ENCODE results near the gene LPIN1.
"Not testable (repeated sequence)": the region's sequence is repeated elsewhere in the genome, so short reads cannot be mapped to it uniquely, and the experiment has no call there.

Gene LPIN1

DNA sequence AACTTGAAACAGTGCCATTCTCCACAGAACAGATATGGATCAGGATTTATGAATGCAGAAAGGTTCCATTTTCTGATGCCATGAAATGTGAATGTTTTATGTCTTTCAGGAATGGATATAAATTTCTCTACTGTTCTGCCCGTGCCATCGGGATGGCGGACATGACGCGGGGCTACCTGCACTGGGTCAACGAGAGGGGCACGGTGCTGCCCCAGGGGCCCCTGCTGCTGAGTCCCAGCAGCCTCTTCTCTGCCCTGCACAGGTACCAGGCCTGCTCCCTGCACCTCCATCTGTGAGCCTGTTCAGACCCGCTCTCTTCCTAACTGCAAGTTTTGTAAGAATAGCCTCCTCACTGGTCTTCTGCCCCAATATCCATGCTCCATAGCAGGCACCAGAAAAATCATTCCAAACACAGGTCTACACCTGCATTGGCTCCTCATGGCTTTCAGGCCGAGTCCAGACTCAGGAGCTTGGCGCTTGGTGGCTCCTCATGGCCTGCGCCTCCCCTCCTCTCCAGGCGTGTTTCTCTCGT, 68.6 kb downstream of the LPIN1 start:
- H3K4me1 ChIP-seq (ENCODE audit: control insufficient read depth, insufficient read depth, low read length), result no peaks in the 10 kb centered on the region
- no peak overlapping the region for H3K27ac ChIP-seq (ENCODE audit: low read depth, low read length)
- H3K9ac ChIP-seq (ENCODE audit: low read depth, low read length), result no peak overlapping the region
- peaks cover 13% of the 10 kb centered on the region for H3K36me3 ChIP-seq (ENCODE audit: control insufficient read depth, insufficient read depth, low read length)
- H3K27me3 ChIP-seq (ENCODE audit: control insufficient read depth, insufficient read depth, low read length), result no peaks in the 10 kb centered on the region
- H3K9me3 ChIP-seq (ENCODE audit: control insufficient read depth, insufficient read depth, low read length), result no peaks in the 10 kb centered on the region
- H3K4me3 ChIP-seq (ENCODE audit: low read depth, low read length), result no peak overlapping the region

DNA sequence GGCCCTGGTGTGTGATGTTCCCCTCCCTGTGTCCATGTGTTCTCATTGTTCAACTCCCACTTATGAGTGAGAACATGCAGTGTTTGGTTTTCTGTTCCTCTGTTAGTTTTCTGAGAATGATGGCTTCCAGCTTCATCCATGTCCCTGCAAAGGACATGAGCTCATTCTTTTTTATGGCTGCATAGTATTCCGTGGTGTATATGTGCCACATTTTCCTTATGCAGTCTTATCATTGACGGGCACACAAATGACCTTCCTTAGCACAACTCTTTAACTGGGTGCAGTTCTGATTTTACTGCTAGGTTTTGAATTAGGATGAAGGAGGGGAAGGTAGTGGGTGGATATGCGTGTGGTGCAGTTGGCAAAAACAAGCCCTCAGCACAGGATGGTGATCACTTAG, 70.5 kb downstream of the LPIN1 start:
- H3K36me3 ChIP-seq (ENCODE audit: control insufficient read depth, insufficient read depth, low read length), result peaks cover 13% of the 10 kb centered on the region
- not testable (repeated sequence) for H3K4me3 ChIP-seq (ENCODE audit: low read depth, low read length); H3K4me1 ChIP-seq (ENCODE audit: control insufficient read depth, insufficient read depth, low read length); H3K9ac ChIP-seq (ENCODE audit: low read depth, low read length); H3K27ac ChIP-seq (ENCODE audit: low read depth, low read length); H3K27me3 ChIP-seq (ENCODE audit: control insufficient read depth, insufficient read depth, low read length); H3K9me3 ChIP-seq (ENCODE audit: control insufficient read depth, insufficient read depth, low read length)

DNA sequence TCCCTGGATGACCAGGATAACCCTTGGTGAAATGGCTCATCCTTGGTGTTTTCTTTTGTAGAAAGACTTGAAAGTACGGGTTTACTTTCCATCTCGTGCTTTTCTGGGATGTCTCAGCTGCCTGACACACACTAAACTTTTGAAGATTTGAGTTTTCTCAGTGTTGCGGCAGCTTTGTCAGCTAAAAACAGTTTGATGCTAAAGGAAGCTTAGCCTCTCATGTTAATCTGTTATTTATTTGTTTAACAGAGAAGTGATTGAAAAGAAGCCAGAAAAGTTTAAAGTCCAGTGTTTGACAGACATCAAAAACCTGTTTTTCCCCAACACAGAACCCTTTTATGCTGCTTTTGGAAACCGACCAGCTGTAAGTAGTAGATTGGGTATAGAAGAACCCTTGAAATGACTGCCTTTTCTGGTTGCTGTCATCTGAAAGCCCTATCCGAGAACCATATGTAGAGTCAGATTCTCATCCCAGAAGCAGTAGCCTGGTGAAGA, 72.8 kb downstream of the LPIN1 start:
- Histone ChIP-seq H3K4me1 (ENCODE audit: control insufficient read depth, insufficient read depth, low read length) (0 out of 2 replicates have a peak, but pooled peaks cover 3% of the 10 kb centered on the region), H3K9ac (ENCODE audit: low read depth, low read length) (no peak overlapping the region), H3K27me3 (ENCODE audit: control insufficient read depth, insufficient read depth, low read length) (no peaks in the 10 kb centered on the region), H3K36me3 (ENCODE audit: control insufficient read depth, insufficient read depth, low read length) (peaks cover 13% of the 10 kb centered on the region), H3K9me3 (ENCODE audit: control insufficient read depth, insufficient read depth, low read length) (no peaks in the 10 kb centered on the region), H3K4me3 (ENCODE audit: low read depth, low read length) (no peak overlapping the region), H3K27ac (ENCODE audit: low read depth, low read length) (no peak overlapping the region)

DNA sequence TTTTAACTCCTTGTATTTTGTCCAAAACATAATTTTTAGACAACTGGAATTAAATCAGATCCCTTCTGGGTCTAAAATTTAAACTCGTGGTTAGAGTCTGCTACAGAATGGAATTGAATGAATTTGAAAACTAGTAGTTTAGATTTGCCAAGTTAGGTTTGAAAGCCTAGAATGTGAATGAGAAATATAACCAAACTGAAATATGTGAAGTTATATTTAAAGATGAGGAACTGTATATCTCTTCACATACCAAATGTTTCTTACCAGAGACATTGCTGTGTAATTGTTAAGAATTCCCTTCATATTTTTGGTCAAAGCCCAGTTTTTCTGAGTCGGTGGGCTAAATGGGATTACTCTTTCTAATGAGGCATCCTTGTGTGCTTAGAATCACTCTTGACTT, 74.2 kb downstream of the LPIN1 start:
- H3K4me3 ChIP-seq (ENCODE audit: low read depth, low read length), result no peak overlapping the region
- no peaks in the 10 kb centered on the region for H3K27me3 ChIP-seq (ENCODE audit: control insufficient read depth, insufficient read depth, low read length)
- H3K9ac ChIP-seq (ENCODE audit: low read depth, low read length), result no peak overlapping the region
- 0 out of 2 replicates have a peak, but pooled peaks cover 3% of the 10 kb centered on the region for H3K4me1 ChIP-seq (ENCODE audit: control insufficient read depth, insufficient read depth, low read length)
- H3K36me3 ChIP-seq (ENCODE audit: control insufficient read depth, insufficient read depth, low read length), result peaks cover 9% of the 10 kb centered on the region
- H3K9me3 ChIP-seq (ENCODE audit: control insufficient read depth, insufficient read depth, low read length), result no peaks in the 10 kb centered on the region
- H3K27ac ChIP-seq (ENCODE audit: low read depth, low read length), result no peak overlapping the region

DNA sequence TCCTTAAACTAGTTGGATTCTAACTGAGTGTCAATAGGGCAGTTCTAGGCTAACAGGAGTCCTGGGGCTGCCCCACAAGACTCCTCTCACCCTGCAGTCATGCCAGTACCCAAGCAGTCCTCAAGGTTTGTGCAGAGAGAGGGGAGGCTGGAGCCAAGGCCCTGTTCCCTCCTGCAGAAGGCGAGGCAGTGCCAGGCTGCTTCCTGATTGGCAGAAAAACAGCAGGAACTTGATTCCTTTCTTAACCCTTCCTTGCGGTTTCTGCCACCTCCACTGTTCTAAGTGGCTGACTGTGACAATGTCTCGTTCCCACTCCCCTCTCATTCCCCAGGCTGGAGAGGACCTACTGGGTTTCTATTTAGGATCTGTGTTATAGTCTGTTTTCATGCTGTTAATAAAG, 75.3 kb downstream of the LPIN1 start:
- H3K36me3 ChIP-seq (ENCODE audit: control insufficient read depth, insufficient read depth, low read length), result peaks cover 7% of the 10 kb centered on the region; the same call in 1 of the 2 replicates
- H3K27me3 ChIP-seq (ENCODE audit: control insufficient read depth, insufficient read depth, low read length), result no peaks in the 10 kb centered on the region
- no peaks in the 10 kb centered on the region for H3K9me3 ChIP-seq (ENCODE audit: control insufficient read depth, insufficient read depth, low read length)
- 0 out of 2 replicates have a peak, but pooled peaks cover 3% of the 10 kb centered on the region for H3K4me1 ChIP-seq (ENCODE audit: control insufficient read depth, insufficient read depth, low read length)
- no peak overlapping the region for H3K4me3 ChIP-seq (ENCODE audit: low read depth, low read length)
- H3K9ac ChIP-seq (ENCODE audit: low read depth, low read length), result no peak overlapping the region
- H3K27ac ChIP-seq (ENCODE audit: low read depth, low read length), result no peak overlapping the region

DNA sequence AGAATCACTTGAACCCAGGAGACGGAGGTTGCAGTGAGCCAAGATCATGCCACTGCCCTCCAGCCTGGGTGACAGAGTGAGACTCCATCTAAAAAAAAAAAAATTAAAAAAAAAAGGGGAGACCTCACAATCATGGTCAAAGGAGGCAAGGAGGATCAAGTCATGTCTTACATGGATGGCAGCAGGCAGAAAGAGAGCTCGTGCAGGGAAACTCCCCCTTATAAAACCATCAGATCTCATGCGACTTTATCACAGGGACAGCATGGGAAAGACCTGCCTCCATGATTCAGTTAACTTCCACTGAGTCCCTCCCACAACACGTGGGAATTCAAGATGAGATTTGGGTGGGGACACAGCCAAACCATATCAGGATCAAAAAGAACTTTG, 75.9 kb downstream of the LPIN1 start:
- H3K9ac ChIP-seq (ENCODE audit: low read depth, low read length); H3K27me3 ChIP-seq (ENCODE audit: control insufficient read depth, insufficient read depth, low read length); H3K4me1 ChIP-seq (ENCODE audit: control insufficient read depth, insufficient read depth, low read length); H3K9me3 ChIP-seq (ENCODE audit: control insufficient read depth, insufficient read depth, low read length); H3K4me3 ChIP-seq (ENCODE audit: low read depth, low read length); H3K27ac ChIP-seq (ENCODE audit: low read depth, low read length); H3K36me3 ChIP-seq (ENCODE audit: control insufficient read depth, insufficient read depth, low read length): not testable (repeated sequence)

DNA sequence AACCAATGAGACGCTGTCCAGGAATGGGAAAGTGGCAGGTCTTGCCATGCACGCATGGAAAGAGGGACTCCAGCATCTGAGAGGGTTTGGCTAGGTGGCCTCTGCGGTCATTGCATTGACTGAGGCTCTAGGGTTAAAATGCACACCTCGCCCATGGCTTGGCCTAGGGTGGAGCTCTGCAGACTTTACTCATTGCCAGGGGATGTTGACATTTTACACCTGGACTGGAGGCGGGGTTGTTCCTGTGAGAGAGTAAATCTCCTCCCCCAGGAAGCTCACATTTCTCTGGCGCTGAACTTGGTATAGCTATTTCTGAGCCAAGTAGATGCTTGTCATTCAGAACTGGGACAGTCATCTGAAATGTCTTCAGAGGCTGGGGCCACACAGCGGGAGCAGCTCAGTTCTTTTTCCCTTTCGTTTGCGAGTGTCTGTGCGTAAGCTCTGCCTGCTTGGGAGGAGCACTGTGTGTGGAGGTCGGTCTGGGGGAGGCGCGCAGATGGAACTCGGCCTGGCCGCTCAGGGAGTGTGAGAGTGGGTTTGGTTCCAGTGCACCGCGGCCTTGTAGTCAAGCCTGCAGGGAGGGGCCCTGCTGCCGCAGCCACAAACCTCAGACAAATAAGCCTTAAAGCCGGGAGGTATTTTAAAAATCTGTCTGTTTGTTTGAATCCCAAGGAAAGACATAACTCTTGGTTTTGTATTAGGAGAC, 76.5 kb downstream of the LPIN1 start:
- H3K4me1 ChIP-seq (ENCODE audit: control insufficient read depth, insufficient read depth, low read length), result 0 out of 2 replicates have a peak, but pooled peaks cover 3% of the 10 kb centered on the region
- H3K27me3 ChIP-seq (ENCODE audit: control insufficient read depth, insufficient read depth, low read length), result no peaks in the 10 kb centered on the region

DNA sequence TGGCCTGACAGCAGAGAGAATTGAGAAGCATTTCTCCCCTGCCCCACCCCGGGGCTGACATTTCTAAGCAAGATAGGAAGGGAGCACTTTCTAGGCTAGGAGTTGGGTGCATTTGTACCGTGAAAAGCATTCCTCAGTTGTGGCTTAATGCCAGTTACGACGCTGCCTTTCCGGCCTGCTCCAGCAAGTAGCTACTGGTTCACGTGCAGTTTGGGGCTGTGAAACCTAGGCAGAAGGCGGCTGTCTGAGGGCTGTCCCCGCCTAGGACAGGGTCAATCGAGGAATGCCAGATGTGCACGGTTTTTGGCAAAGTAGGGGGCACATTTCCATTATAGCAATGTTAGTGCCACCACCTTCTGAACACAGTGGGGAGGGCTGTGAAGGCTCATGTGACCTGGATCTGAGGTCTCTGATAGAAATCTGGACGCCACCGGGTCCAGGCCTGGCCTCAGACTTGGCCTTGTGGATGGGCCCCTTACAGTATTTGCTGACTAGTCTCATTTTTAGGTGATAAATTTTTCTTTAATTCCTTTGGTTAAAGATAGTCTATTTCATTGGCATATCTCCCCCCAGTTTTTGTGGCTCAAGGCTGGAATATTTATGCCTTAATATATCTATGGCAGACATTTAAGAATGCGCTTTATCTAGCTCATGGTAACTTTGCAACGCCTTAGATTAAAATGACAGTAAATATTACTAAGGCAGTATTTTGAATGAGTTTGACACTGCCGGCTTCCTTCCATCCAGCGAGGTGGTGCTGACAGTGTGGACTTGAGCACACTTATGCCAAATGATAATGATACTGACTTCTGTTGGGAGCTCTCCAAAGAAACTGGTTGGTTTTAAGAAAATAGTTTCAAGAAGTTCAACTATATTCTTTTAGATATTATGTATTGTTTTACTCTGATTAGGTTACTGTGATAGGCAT, 78.7 kb downstream of the LPIN1 start:
- H3K9me3 ChIP-seq (ENCODE audit: control insufficient read depth, insufficient read depth, low read length), result no peaks in the 10 kb centered on the region
- peaks cover 12% of the 10 kb centered on the region for H3K4me1 ChIP-seq (ENCODE audit: control insufficient read depth, insufficient read depth, low read length)
- no peak overlapping the region for H3K4me3 ChIP-seq (ENCODE audit: low read depth, low read length)
- H3K27ac ChIP-seq (ENCODE audit: low read depth, low read length), result no peak overlapping the region
- H3K36me3 ChIP-seq (ENCODE audit: control insufficient read depth, insufficient read depth, low read length), result 0 out of 2 replicates have a peak, but pooled peaks cover 4% of the 10 kb centered on the region
- no peaks in the 10 kb centered on the region for H3K27me3 ChIP-seq (ENCODE audit: control insufficient read depth, insufficient read depth, low read length)
- H3K9ac ChIP-seq (ENCODE audit: low read depth, low read length), result no peak overlapping the region

More for the DNA sequence above, 76.5 kb downstream of the LPIN1 start:
- no peaks in the 10 kb centered on the region for H3K9me3 ChIP-seq (ENCODE audit: control insufficient read depth, insufficient read depth, low read length)
- no peak overlapping the region for H3K9ac ChIP-seq (ENCODE audit: low read depth, low read length)
- H3K4me3 ChIP-seq (ENCODE audit: low read depth, low read length), result no peak overlapping the region
- 0 out of 2 replicates have a peak, but pooled peaks cover 4% of the 10 kb centered on the region for H3K36me3 ChIP-seq (ENCODE audit: control insufficient read depth, insufficient read depth, low read length)
- no peak overlapping the region for H3K27ac ChIP-seq (ENCODE audit: low read depth, low read length)

DNA sequence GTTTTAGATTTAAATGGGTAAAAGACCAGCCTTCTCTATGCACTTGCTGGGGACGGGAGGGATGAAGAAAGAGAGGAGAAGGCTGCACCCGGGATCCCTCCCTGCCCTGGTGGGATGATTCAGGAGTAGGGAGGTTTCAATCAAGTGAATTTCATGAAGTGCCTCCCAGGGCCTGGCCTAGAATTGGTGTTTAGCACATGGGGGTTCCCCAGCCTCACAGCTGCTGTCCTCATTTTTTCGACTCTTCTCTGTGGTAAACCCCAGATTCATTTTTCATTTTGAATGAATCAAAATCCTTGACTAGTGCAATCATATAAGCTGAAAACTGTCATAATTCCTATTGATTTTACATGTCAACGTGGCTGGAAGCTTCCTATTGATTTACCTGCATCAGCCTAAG, 81.1 kb downstream of the LPIN1 start:
- Histone ChIP-seq H3K4me1 (ENCODE audit: control insufficient read depth, insufficient read depth, low read length) (peaks cover 18% of the 10 kb centered on the region), H3K27ac (ENCODE audit: low read depth, low read length) (no peak overlapping the region), H3K4me3 (ENCODE audit: low read depth, low read length) (no peak overlapping the region), H3K27me3 (ENCODE audit: control insufficient read depth, insufficient read depth, low read length) (no peaks in the 10 kb centered on the region), H3K9me3 (ENCODE audit: control insufficient read depth, insufficient read depth, low read length) (no peaks in the 10 kb centered on the region), H3K36me3 (ENCODE audit: control insufficient read depth, insufficient read depth, low read length) (0 out of 2 replicates have a peak, but pooled peaks cover 4% of the 10 kb centered on the region), H3K9ac (ENCODE audit: low read depth, low read length) (no peak overlapping the region)

DNA sequence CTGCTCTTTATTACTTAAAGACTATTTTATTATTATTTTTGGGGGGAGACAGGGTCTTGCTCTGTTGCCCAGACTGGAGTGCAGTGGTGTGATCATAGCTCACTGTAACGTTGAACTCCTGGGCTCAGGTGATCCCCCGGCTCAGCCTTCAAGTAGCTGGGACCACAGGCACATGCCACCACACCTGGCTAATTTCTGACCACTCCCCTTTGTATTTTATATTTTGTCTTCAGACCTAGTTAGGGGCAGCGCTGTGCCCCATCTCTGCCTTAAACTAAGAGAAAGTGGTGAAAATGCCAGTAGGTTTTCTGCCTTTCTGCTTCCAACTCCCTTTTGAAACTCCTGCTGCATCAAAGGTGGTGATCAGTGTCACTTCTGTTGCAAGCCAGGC, 82.5 kb downstream of the LPIN1 start:
- Histone ChIP-seq H3K9ac (ENCODE audit: low read depth, low read length) (no peak overlapping the region), H3K27me3 (ENCODE audit: control insufficient read depth, insufficient read depth, low read length) (no peaks in the 10 kb centered on the region), H3K4me3 (ENCODE audit: low read depth, low read length) (no peak overlapping the region), H3K27ac (ENCODE audit: low read depth, low read length) (peak overlapping the region; percentile 94), H3K9me3 (ENCODE audit: control insufficient read depth, insufficient read depth, low read length) (no peaks in the 10 kb centered on the region), H3K4me1 (ENCODE audit: control insufficient read depth, insufficient read depth, low read length) (peaks cover 15% of the 10 kb centered on the region), H3K36me3 (ENCODE audit: control insufficient read depth, insufficient read depth, low read length) (0 out of 2 replicates have a peak, but pooled peaks cover 4% of the 10 kb centered on the region)
